K562 (cell line): ENCODE measurements around the gene HCFC1R1. TPM values are rescaled to one million over a fixed set of nuclear protein-coding genes. Genes with fewer than 3 reads are reported as not detected.

Experiments
- ARID1B ChIP-seq: fragments of 450-650 bp; IDR thresholded peaks from 2 replicates; pipeline ENCODE4 v1.6.1; 2016; ENCODE audit warnings: antibody characterized with exemption, mild to moderate bottlenecking, inconsistent platforms
- BMI1 ChIP-seq: fragments of 150-350 bp; IDR thresholded peaks from 2 replicates; pipeline ENCODE4 v1.6.1; 2014; ENCODE audit warnings: low read length
- ILK ChIP-seq: fragments of 450-650 bp; IDR thresholded peaks from 2 replicates; pipeline ENCODE4 v1.6.1; 2016; ENCODE audit warnings: missing genetic modification characterization, low read depth, mild to moderate bottlenecking, missing compliant biosample characterization, moderate library complexity, borderline replicate concordance
- PTBP1 ChIP-seq: fragments of 200-400 bp; formaldehyde crosslinking; IDR thresholded peaks from 2 replicates; pipeline ENCODE4 v1.6.1; 2017; ENCODE audit warnings: low read depth, low read length
- STAG1 ChIP-seq: sonication (generic); formaldehyde crosslinking; IDR thresholded peaks from 2 replicates; pipeline ENCODE4 v1.5.0; 2020; ENCODE audit warnings: missing genetic modification reagents, borderline replicate concordance
- ZBTB7A ChIP-seq: IDR thresholded peaks from 2 replicates; pipeline ENCODE4 v1.6.1; 2011; ENCODE audit warnings: low read depth, mild to moderate bottlenecking, low read length, moderate library complexity, borderline replicate concordance; ENCODE audit not compliant: control insufficient read depth
- ZNF436 ChIP-seq: fragments of 250-450, 450-650 bp; sonication (Bioruptor Pico); formaldehyde crosslinking; IDR thresholded peaks from 2 replicates; pipeline ENCODE4 v1.7.0; 2020; ENCODE audit warnings: mild to moderate bottlenecking
- ZNF609 ChIP-seq: sonication (generic); formaldehyde crosslinking; IDR thresholded peaks from 2 replicates; pipeline ENCODE4 v1.8.1; 2023; ENCODE audit warnings: missing genetic modification reagents, mild to moderate bottlenecking, borderline replicate concordance
- ZNF699 ChIP-seq: fragments of 250-450 bp; sonication (Bioruptor Pico); IDR thresholded peaks from 2 replicates; pipeline ENCODE4 v1.8.0; 2021; ENCODE audit warnings: mild to moderate bottlenecking, moderate library complexity; ENCODE audit not compliant: insufficient replicate concordance
- polyA plus RNA-seq, 8 experiments: library from polyadenylated mRNA; depleted of rRNA in 4 of 8; stranded (reverse) in 5 of 8; unstranded in 3 of 8; fragments of >200 nt; fragmentation: Nextera tagmentation in 2 of 8; fragmentation: Illumina TruSeq in 1 of 8; extraction: Ambion mirVana in 2 of 8; extraction: Trizol in 1 of 8; gene quantifications; 2 replicates each; pipeline versions ENCODE4 v1.2.1 to v1.2.3, GENCODE V29; 2011 to 2014; ENCODE audit warnings: inconsistent platforms in 1 of 8, missing spikeins in 1 of 8
- total RNA-seq, 7 experiments: library from RNA; depleted of rRNA in 6 of 7; stranded (reverse); fragments of >200 nt in 6 of 7; fragmentation: Illumina TruSeq in 2 of 7; extraction: Trizol in 2 of 7; gene quantifications; 2 replicates each; pipeline versions ENCODE4 v1.2.1 to v1.2.3, GENCODE V29; 2011 to 2021; ENCODE audit warnings: low replicate concordance in 1 of 7

HCFC1R1 gene
- total and polyA plus RNA-seq, 9 of the 15 experiments (the other 6 are each of a cell fraction or from before 2014, with no cell fraction given): 2.2 to 29.0 (median 11.2) TPM

DNA sequence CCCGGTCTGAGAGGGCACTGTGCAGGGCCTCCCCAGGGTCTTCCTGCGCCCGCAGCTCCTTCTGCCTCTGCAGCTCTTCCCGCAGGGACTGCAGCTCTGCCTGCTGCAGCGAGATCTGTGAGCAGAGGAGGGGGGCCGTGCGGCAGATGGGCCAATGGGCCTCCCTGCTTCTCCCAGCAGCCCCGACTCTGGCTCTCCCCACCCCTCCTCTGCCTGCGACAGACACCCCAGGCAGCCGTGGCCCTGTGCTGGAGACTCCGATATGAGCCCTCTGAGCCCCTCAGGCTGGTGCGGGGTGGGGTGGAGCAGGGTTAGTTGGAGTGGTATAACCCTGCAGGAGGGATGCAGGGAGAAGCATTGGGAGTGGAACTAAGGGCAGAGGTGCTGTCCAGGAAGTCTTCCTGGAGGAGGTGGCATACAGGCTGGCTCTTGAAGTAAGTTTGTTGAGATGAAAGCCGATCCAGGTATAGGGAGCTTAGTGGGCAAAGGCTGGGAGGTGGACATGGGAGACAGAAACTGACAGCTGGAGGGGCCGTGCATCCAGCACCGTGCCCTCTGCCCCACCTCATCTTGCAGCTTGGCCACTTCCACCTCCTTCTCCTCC is 5.1 kb upstream of the HCFC1R1 start (continued):
- TF ChIP-seq ZNF699: no peak
- peak; percentile 90 for TF ChIP-seq ZNF436 (CRISPR knock-in tag)
- TF ChIP-seq STAG1 (CRISPR knock-in tag): 0 out of 2 replicates have a peak, but pooled peaks have one; percentile 9
- no peak for TF ChIP-seq ARID1B
- no peak for TF ChIP-seq BMI1
- no peak for TF ChIP-seq ILK
- TF ChIP-seq PTBP1: 0 out of 2 replicates have a peak, but pooled peaks have one; percentile 42
- TF ChIP-seq ZNF609 (CRISPR knock-in tag): no peak
- TF ChIP-seq ZBTB7A: 0 out of 2 replicates have a peak, but pooled peaks have one; percentile 7
